GM11168 (cell line): ENCODE data around the gene ENPP7.

ENCODE experiments used
- in situ Hi-C: fragments of 300-500 bp; cut with MboI; formaldehyde crosslinking; loops from one replicate; pipeline ENCODE4 v1.12.0; 2022; ENCODE audit warnings: low sequenced_read_pairs; ENCODE audit not compliant: unreplicated experiment

ENPP7 gene

GRCh38 chr17:79702550-79703236 lies 28.1 kb upstream of the ENPP7 start:
- in situ Hi-C loops, result no loop called here

- in situ Hi-C loops, result no loop called here
Measured at GRCh38 chr17:79704691-79705090, 26.1 kb upstream of the ENPP7 start.

GRCh38 chr17:79705674-79706073 lies 25.1 kb upstream of the ENPP7 start:
- in situ Hi-C loops, result no loop called here

GRCh38 chr17:79706931-79707850 lies 23.6 kb upstream of the ENPP7 start:
- in situ Hi-C loops, result no loop called here

GRCh38 chr17:79707931-79708891 lies 22.5 kb upstream of the ENPP7 start:
- in situ Hi-C loops, result no loop called here

DNA sequence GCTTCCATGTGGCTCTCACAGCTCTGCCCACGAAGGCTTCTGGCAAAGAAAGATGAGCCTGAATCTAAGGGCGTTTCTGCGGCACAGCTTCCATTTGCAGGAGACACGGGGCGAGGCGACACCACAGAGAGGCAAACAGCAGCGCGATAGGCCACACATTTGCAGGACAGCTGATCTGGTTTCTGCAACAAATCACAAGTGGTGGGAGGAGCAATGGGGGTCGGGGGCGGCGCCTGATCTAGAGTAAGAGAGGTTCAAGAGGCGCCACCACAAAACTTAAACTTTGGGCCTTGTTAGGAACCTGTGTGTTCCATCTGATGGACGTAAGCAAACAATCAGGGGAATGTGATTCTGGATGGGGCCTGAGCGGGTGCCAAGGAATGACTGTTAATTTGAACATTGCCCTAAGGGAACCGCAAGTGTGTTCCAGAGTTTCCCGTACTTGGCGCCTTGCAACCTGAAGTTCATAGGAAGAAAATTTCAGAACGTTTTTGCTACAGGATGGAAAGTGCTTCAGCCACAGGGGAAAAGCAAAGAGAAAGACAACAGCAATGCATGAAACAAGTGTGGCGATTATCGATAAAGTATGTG lies 18.9 kb upstream of the ENPP7 start:
- in situ Hi-C loops, result no loop called here

- in situ Hi-C loops, result no loop called here
Measured at GRCh38 chr17:79713391-79713790, 17.4 kb upstream of the ENPP7 start.

DNA sequence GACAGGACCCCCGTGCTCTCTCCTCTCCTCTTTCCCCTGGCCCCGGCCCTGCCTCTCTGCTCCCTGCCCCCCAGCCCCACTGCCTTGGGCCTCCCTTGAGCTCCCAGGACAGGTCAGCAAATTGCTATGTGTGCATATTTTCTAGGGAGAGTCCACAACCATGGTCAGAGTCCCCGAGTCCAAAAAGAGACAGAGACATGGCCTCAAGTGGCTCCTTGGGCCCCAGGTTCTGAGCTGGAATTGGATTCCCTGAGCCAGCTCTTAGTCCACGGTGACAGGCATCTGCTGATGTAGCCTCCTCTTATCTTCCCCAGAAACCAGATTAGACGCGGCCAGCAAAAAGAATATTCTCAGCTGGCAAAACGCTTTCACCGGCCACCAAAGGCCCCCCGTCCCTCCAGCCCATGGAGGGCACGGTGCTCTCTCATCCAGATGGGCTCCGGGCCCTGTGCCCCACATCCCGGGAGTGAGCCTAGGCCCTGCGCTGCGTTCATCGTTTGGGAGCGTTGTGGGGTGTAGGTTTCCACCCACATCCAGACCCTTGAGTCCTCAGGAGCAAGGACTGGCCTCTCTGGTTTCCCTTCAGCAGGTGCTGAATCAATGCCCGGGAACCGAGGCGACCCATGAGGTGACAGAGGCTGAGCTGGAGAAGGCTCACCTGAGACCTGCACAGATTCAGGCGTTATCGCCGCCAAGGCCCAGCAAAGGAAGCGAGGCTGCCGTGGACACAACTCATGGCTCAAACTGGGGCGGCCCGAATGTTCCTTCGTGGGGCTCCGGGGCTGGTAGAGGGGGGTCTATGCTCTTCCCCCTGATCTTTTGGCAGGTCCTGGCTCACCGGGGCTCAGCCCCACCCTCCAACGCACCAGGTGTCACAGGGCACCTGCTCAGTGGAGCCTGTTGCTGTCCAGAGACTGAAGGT lies 16.3 kb upstream of the ENPP7 start:
- in situ Hi-C loops, result no loop called here

DNA sequence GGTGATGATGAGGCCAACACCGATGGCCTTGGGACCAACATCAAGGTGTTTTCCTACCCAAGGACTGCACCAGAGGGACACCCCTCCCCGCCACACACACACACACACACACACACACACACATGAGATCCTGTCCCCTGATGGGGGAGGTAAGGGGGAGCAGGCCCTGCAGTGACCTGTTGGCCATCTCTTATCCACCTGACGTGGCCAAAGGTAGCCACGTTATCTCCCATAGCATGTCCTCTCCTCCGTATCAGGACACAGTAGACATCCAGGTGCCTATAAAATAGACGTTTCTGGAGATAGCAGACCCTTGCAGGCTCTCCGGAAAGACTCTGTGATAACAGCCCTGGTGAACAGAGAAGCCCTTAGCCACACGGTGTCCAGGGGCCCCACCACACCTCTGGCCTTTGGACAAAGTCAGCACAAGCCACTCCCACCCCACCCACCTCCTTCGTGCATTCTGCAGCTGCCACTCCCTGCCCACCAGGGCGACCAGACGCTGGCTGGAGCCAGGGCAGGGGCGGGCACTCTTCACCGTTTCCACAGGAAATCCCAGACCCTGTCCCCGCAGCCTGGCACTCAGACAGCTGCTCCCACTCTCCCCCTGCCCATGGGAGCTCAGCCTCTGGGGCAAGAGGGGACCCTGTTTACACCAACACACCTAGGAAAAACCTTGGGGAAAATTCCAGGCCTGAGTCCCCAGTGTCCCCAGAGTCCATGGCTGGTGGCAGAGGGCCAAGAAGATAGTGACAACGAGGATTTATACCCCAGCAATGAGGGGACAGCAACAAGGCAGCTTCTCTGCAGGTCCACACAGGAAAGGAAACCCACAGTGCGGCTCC lies 15.4 kb upstream of the ENPP7 start:
- in situ Hi-C loops, result no loop called here

- in situ Hi-C loops, result no loop called here
Measured at GRCh38 chr17:79715943-79716797, 14.6 kb upstream of the ENPP7 start.

DNA sequence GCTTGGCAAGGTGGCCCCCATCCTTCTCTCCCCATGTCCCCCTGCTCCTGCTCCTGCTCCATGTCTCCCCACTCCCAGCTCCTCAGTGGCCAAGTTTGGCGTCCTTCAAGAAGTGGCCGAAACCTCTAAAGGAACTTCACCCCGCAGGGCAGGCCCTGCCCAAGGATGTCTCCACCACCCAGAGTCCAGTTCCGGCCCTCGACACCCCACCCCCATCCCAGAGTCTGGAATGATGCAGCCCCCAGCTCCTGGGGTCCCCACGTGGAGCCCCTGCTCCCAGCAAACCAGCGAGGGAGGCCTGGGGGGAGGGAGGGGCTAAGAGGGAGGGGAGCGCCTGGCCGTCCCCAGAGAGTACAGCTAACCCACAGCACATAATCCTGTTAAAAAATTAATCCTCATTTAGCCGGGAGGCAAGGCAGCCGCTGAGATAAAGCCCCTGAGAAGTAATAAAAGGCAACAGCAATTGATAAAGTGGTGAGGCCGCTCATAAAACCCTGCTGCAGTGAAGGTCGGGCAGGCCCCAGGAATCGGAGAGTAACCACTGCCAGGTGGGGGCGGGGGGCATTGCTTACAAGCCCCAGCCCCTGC lies 9.9 kb upstream of the ENPP7 start:
- in situ Hi-C loops, result no loop called here

DNA sequence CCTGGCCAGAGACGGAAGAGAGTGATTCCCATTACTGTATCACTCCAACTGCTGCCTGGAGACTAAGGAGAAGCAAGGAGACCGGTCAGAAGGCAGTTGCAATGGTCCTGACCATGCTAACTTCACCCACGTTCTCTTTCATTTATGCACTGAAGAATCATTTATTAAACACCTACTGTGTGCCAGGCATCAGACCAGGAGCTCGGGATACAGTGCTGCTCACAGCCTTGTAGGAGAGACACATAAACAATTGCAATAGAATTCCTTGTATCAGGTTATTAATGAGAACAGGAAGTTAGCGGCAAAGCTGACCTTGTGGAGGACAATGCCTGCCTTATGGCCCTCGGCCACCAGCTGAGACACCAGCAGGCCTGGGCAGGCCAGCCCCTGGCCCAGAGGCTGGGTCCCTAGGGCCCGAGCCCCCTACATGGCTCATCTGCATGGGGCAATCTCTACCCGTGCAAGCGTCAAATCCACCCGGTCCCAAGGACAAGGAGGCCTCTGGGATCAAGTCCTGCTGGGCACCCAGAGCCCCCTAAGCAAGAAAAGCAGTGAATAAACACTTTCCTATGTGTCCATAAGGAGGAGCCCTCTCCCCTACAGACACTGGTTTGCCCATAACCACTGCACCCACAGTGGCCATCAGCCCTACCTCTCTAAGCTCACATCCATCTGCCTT lies 8.6 kb upstream of the ENPP7 start:
- in situ Hi-C loops, result no loop called here

- in situ Hi-C loops, result no loop called here
Measured at GRCh38 chr17:79722787-79723186, 8.0 kb upstream of the ENPP7 start.

DNA sequence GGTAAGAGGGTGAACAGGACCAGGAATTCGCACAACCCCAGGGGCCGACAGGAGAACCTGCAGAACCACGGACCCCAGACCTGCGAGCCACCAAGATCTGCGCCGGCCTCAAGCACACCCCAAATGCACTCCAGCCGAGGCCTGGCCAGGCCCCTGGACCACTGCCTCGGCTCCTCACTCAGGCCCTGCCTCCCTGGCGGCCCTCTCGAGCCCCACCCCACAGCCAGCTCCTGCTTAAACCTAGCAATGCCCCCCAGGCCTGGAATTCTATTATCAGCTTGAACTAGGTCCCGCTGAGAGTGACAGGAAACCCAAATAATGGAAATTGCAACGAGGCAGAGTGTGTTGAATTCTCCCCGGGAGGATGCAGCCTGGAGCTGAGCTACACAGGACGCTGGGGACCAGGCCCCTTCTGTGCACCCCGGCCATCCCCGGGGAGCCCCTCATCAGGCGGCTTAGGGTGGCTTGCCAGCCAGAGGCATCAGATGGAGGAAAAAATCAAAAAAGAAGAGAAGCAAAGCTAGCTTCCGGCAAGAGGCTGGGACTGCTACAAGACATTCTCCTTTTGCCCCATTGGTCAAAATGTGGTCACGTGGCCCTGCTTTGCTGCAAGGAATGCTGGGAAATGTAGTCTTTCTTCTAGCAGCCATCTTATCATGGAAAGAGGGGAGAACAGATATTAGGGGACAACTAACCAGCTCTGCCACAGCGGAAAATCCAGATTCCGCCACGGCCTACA lies 2.4 kb upstream of the ENPP7 start:
- in situ Hi-C loops, result no loop called here

GRCh38 chr17:79728908-79729471 lies 1.8 kb upstream of the ENPP7 start:
- in situ Hi-C loops, result no loop called here
